ENCODE data around the gene DDX41.

DDX41 gene

GRCh38 chr5:177512736-177513380 lies 3.9 kb downstream of the DDX41 start:
- no peak for DNase-seq

GRCh38 chr5:177511796-177512675 lies 4.7 kb downstream of the DDX41 start:
- DNase-seq = no peak

- peak in 1 of 2 donors; percentile 22 for DNase-seq
These were observed 5.6 kb downstream of the DDX41 start for GRCh38 chr5:177511181-177511580.

DNA sequence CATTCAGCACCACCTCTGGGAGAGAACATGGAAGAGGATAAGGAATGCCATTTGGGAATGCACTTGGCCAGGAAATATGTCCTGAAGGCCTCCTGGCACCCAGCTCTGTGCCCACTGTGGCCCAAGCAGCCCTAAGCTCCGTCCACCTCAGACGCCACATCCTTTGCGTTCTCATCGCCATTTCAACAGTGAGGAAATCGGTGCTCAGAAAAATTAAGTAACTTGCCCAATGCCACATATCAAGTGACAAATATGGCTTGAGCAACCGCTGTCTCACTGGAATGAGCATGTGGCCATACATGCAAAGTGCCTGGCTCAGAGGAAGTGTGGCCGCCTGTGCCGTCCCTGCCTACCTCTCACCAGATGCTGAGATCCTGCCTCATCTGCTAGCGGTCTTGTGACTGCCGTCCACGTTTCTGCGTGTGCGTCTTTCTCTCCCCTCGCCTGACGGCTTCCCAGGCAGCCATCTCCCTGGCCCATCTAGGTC lies 6.2 kb downstream of the DDX41 start:
- peak; percentile 97 to 98 for DNase-seq

GRCh38 chr5:177509991-177510566 lies 6.7 kb downstream of the DDX41 start:
- DNase-seq = peak; percentile 46 to 71

GRCh38 chr5:177509381-177509951 lies 7.3 kb downstream of the DDX41 start, which contains the start of gene DOK3:
Gene DOK3 (minus strand): TSS chr5:177509826. CDS start chr5:177509540, 286 bp downstream.
- DNase-seq = peak; percentile 72 to 76

DNA sequence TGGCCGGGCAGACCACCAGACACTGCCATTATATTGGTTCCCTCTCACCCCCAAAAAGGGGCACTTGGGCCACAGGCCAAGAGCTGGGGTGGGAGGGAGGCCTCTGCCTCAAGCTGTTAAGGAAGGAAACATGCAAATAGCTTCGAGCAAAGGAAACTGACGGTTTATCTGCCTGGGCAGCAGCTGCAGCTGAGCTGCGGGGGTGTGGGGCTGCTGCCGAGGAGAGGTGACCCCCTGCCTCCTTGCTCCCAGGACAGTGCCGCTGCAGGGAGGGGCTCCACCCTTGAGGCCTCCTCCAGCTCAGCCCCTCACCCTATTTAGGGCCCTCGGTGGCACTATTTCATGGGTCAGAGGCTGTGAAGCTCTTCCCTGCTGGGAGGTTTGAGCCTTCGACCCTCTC lies 7.9 kb downstream of the DDX41 start:
- peak; percentile 23 to 31 for DNase-seq

DNA sequence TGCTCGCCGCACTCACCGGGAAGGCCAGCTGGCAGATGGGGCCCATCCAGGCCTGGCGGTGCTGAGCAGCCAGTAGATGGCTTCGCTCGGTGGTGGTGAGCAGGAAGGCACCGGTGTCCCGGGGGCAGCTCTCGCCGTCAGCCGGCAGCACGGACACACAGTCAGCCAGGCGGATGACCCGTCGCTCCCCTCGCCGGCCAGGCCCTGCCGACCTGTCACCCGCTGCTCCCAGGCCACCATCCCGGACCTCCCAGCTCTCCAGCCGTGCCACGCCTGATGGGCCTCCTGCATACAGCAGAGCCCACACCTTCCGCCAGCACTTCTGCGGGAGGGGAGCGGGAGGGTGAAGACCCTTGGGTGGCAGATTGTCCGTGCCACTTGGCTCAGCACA lies 8.5 kb downstream of the DDX41 start:
- DNase-seq = no peak

DNA sequence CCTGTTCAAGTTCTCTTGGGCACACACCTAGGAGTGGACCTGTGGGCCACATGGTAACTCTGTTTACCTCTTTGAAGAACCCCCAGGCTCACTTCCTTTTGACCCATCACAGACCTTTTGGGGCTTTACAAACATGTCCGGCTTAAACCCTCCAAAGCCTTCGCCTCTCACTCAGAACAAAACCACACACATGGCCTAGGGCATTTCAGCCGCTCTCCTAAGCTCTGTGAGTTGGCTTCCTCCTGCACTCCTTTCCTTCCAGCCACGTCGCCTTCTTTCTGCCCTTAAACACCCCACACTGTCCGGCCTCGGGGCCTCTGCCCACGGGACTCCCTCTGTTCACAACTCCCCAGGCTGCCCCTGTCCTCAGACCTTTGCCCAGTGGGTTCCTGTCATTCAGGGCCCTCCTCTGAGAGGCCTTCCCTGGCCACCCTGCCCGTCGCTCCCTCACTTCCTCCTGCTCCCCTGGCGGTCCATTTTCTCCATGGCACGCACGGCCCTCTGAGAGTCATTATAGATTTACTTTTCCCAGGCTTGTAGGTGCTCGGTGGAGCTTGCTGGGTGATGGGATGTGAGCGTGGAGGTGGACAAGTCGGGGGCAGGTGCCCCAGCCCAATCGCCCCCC lies 9.1 kb downstream of the DDX41 start:
- DNase-seq = peak; percentile 46 to 49

- DNase-seq = peak; percentile 33 to 39
These were observed 9.6 kb downstream of the DDX41 start for GRCh38 chr5:177507165-177507564.

GRCh38 chr5:177505075-177505474 lies 11.7 kb downstream of the DDX41 start:
- no peak for DNase-seq

DNA sequence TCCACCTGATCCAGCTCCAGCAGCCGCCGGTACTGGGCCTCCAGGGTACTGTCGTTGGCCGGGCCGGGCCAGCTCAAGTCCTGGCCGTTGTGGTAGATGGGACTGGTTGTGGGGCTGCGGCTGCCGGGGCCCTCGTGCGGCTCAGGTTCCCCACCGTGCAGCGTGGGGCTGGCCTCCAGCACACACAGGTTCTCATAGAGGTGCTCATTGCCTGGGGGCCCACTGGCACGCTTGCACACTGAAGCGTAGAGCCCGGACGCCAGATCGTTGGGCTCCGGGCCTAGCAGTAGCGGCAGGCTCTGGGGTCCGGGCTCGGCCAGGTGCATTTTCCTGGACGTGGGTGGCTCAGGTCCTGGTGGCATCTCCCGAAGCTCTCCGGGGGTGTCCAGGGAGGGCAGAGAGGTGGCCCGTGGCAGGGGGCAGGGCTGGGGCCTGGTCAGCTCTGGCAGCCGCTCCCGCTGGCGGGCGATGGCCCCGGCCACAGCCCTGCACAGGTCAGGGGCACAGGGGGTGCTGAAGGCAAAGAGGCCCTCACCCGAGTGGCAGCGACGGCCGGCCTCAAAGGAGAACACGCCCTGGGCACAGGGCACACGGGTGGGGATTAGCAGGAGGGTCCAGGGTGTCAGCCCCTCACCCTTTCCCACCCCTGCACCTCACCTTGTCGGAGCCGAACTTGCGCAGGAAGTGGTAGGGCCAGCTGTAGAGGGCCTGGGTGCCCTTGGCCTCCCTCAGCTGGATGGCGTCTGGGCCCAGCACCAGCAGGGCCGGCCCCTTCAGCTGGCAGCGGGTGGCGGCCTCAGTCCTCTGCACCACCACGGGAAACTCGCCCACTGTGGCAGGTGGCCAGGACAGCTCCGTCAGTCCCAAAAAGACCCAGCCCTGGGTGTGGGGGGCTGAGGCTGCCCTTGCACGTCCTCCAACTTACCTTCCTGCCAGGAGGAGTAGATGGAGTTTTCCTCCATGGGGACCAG lies 12.4 kb downstream of the DDX41 start:
- DNase-seq = no peak

DNA sequence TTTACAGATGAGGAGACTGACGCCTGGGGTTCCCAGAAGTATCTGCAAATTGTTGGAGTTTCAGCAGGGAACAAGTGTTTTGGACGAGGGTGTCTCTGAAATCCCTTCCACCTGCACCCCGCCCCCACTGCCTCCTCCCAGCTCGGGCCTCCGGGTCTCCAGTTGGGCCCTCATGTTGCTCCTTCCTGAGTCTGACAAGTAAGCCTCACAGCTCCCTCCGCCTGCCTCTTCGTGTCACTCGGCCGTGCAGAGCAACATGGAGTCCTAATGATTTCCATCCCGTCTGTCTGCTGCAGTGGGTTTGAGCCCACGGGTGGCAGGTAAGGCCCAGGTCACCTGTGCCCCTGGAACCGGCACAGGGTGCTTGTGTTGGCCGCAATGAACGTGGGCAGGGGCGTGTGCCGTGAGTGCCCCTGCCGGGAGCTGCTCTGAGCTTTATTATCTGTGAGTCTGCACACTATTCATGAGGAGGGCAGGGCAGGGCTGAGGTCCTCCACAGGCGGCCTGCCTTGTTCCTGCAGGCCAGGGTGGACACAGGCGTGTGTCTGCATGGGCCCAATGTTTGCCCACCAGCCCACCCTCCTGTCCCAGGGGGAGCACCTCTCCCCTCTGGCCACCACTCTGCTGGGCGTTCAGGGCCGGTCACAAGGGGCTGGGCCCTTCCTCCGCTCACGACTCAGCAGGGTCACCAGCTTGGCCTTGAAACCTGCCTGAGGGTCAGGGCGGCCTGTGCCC lies 13.2 kb downstream of the DDX41 start:
- no peak for DNase-seq

GRCh38 chr5:177502886-177503285 lies 13.9 kb downstream of the DDX41 start:
- no peak for DNase-seq

- DNase-seq = peak in 1 of 2 donors; percentile 26
These were observed 14.7 kb downstream of the DDX41 start for GRCh38 chr5:177501874-177502678.

DNA sequence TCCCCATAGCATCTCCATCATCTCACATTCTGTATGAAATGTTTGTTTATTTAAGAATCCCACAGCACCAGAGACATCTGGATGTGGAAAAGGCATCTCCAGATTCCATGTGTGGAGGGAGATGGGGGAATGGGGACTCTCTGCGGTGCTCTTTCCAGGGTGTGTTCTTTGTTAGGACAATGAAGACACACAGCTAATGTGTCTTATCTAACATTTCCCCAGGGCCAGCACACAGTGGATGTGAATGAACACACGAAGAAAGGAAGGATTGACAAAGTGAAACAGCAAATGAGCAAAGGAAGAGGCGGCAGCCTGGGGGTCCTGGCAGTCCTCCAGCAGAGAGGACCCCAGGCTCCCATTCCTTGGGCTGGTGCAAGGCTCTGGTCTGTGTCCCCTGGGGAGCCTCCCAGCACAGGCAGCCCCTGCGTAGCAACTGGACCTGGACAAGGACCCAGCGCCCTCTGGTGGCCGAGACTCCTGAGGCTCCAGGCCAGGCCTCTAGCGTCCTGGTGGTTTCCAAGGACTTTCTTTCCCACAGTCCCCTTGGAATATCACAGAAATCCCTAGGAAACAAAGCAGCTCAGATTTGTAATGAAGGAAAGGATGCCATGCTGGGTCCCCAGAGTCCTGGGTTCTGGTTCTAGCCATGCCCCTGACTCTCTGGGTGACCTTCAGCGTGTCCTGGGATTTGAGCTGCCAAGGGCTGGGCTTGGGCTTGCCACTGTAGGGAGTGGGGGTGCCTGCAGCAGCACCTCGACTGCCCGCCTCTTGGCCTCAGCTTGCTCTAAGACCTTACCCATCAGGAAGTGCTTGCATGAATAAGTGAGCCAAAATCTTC lies 15.9 kb downstream of the DDX41 start:
- peak; percentile 76 to 87 for DNase-seq

GRCh38 chr5:177499842-177500241 lies 16.9 kb downstream of the DDX41 start:
- DNase-seq = no peak

DNA sequence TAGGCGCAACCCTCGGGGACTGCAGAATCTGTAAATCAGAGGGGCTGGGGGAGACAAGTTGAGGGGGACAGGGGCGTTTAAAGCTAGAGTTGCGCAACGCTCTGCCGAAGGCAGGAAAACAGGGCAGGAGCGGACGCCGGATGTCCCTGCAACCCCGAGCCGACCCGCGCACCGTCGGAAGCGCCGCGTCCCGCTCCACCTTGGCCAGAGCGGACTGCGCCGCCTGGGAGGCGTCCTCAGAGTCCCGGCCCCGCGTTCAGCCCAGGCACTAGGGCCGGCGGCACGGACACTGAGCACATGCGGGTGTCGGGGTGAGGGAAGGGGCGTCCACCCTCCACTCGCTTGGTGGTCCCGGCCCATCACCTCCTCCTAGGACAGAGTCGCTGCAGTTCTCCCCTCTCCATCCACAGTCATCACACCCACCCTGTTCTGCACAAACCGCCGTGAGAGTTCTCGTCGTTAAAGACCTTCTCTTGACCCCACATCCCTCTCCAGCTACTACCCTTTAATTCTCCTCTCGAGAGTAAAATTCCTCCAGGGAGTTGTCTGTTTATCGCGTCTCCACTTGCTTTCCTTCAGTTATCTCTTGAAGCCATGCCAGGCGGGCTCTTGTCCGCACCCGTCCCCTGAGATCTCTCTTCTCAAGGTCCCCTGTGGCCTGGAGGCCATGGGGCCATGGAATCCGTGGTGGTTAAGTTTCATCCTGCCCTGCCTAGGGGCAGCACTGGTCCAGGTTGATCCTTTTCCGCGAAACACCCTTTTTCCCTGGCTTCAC lies 18.6 kb downstream of the DDX41 start:
- no peak for DNase-seq

All from inflammatory macrophage (primary cell).